Measurements from ENCODE around the gene KRTAP1-3. TPM values are rescaled to one million over a fixed set of nuclear protein-coding genes. Genes with fewer than 3 reads are reported as not detected.
"Not testable (repeated sequence)": the region's sequence is repeated elsewhere in the genome, so short reads cannot be mapped to it uniquely, and the experiment has no call there.

KRTAP1-3 gene
- polyA plus RNA-seq (2011; rRNA removed) = not detected in 2 replicates
- polyA plus RNA-seq (2012; cell fraction: cytosol; rRNA removed) = not detected in 2 replicates
- polyA plus RNA-seq (2012; cell fraction: nucleus; rRNA removed) = not detected in 2 replicates
- not detected in 3 replicates for polyA plus RNA-seq (2017; fragmentation: RNase III; extraction: RNeasy Plus Mini Kit Qiagen cat#74134 plus additional on column Dnase treatment)
- not detected in 2 replicates for polyA minus RNA-seq (2011; rRNA and poly(A)+ RNA removed)

- H3K9me3 ChIP-seq; FAIRE-seq; CTCF ChIA-PET; POLR2A ChIA-PET; H3K4me1 ChIP-seq; H3K4me3 ChIP-seq; DNase-seq (ENCODE audit: low read depth in 1 of 2, low spot score in 1 of 2); H3K27ac ChIP-seq; H3K4me2 ChIP-seq; ATAC-seq: not testable (repeated sequence)
- WGBS (ENCODE audit: missing lambda C conversion rate) = 82% methylated on average over 8 of the region's 10 CpGs
These were observed at the start of gene KRTAP1-3 for GRCh38 chr17:41034346-41034935. KRTAP1-3 (minus strand) TSS chr17:41034874; CDS start chr17:41034821, 53 bp downstream.

- FAIRE-seq; ATAC-seq; POLR2A ChIA-PET; DNase-seq (ENCODE audit: low read depth in 1 of 2, low spot score in 1 of 2); H3K9me3 ChIP-seq; H3K4me3 ChIP-seq: not testable (repeated sequence)
- H3K4me2 ChIP-seq = peak within 1 kb of the TSS; percentile 5; the same call in 2 of the 3 replicates
- CTCF ChIA-PET = interaction anchor here (1.4 kb wide), 1 partner anchor 465 kb away, joined by 3 read pairs; no protein-coding TSS in a partner anchor
- H3K27ac ChIP-seq = peak within 1 kb of the TSS in 1 of 2 experiments; percentile 9; a peak in 1 of 6 replicates
- H3K4me1 ChIP-seq = peaks cover 12% of the 10 kb centered on the region
- 89% methylated on average over 11 of the region's 14 CpGs for WGBS (ENCODE audit: missing lambda C conversion rate)
These were observed 49.6 kb upstream of the KRTAP1-3 start, which contains the start of gene KRTAP4-7 for GRCh38 chr17:41084100-41084856. KRTAP4-7 (plus strand) TSS chr17:41084150; CDS start chr17:41084207, 57 bp downstream.

GRCh38 chr17:41083427-41083826 lies 48.8 kb upstream of the KRTAP1-3 start:
- H3K9me3 ChIP-seq; H3K4me3 ChIP-seq; H3K27ac ChIP-seq; DNase-seq (ENCODE audit: low read depth in 1 of 2, low spot score in 1 of 2); CTCF ChIA-PET; POLR2A ChIA-PET; H3K4me2 ChIP-seq: not testable (repeated sequence)
- 4% methylated on average over 2 of the region's 2 CpGs for WGBS (ENCODE audit: missing lambda C conversion rate)
- peaks cover 12% of the 10 kb centered on the region for H3K4me1 ChIP-seq
- FAIRE-seq (peak; percentile 100), ATAC-seq (peak in 1 of 2 experiments; percentile 68; a peak in 3 of 6 replicates)

GRCh38 chr17:41082626-41083025 lies 48.0 kb upstream of the KRTAP1-3 start:
- no peak overlapping the region for H3K4me3 ChIP-seq
- no peaks in the 10 kb centered on the region for H3K9me3 ChIP-seq
- WGBS (ENCODE audit: missing lambda C conversion rate) = 16% methylated on average over 4 of the region's 4 CpGs
- ChIA-PET POLR2A (no interaction called here), CTCF (no interaction called here)
- no peak overlapping the region for H3K27ac ChIP-seq
- ATAC-seq (no peak), DNase-seq (ENCODE audit: low read depth in 1 of 2, low spot score in 1 of 2) (peak in 1 of 2 experiments; percentile 29), FAIRE-seq (peak; percentile 23)
- H3K4me2 ChIP-seq = peak overlapping the region; percentile 5; the same call in 1 of the 3 replicates
- H3K4me1 ChIP-seq = peaks cover 12% of the 10 kb centered on the region
- TF ChIP-seq MAFK (IDR thresholded peaks at IDR 0.05; ENCODE audit: partially characterized antibody) (peak; percentile 70), HOXB13 (CRISPR knock-in tag; IDR thresholded peaks at IDR 0.05; ENCODE audit: low read depth) (no peak)

- DNase-seq (ENCODE audit: low read depth in 1 of 2, low spot score in 1 of 2) (no peak), FAIRE-seq (no peak), ATAC-seq (no peak)
- TF ChIP-seq CHD2 (IDR thresholded peaks at IDR 0.05; ENCODE audit: low read length, partially characterized antibody) (no peak), FOXS1 (CRISPR knock-in tag; IDR thresholded peaks at IDR 0.05) (no peak), TP53 (CRISPR knock-in tag; IDR thresholded peaks at IDR 0.05) (no peak), PBX3 (IDR thresholded peaks at IDR 0.05) (no peak), E2F6 (IDR thresholded peaks at IDR 0.05; ENCODE audit: borderline replicate concordance, low read depth) (no peak)
- Histone ChIP-seq H3K27ac (no peak overlapping the region), H3K4me3 (no peak overlapping the region), H3K4me2 (no peak overlapping the region), H3K4me1 (no peaks in the 10 kb centered on the region), H3K9me3 (no peaks in the 10 kb centered on the region)
- ChIA-PET POLR2A (no interaction called here), CTCF (no interaction called here)
These were observed 42.1 kb upstream of the KRTAP1-3 start for GRCh38 chr17:41076788-41077187.

GRCh38 chr17:41073676-41074075 lies 39.0 kb upstream of the KRTAP1-3 start:
- TF ChIP-seq FOSL2 (IDR thresholded peaks at IDR 0.05) (no peak), FOSL2 (CRISPR knock-in tag; IDR thresholded peaks at IDR 0.05) (no peak)
- no peak overlapping the region for H3K27ac ChIP-seq
- CTCF ChIA-PET = no interaction called here
- WGBS (ENCODE audit: missing lambda C conversion rate) = 82% methylated on average over 2 of the region's 2 CpGs
- FAIRE-seq (no peak), DNase-seq (ENCODE audit: low read depth in 1 of 2, low spot score in 1 of 2) (no peak), ATAC-seq (no peak)
- H3K4me1 ChIP-seq = no peaks in the 10 kb centered on the region
- no peak overlapping the region for H3K4me3 ChIP-seq
- POLR2A ChIA-PET = no interaction called here
- H3K9me3 ChIP-seq = no peaks in the 10 kb centered on the region
- H3K4me2 ChIP-seq = no peak overlapping the region
